HL-60 (cell line): ENCODE data around the gene MYO10.

ENCODE experiments used
- DNase-seq, 2 experiments: peaks; one replicate each; pipeline ENCODE4 v3.0.0-alpha.2; 2010 to 2020; ENCODE audit warnings: low read depth in 1 of 2, low spot score in 1 of 2
- H3K27ac ChIP-seq: fragments of 250-450 bp; sonication (Bioruptor Pico); replicated peaks from 2 replicates; pipeline ENCODE4 v1.5.1; 2020; ENCODE audit warnings: mild to moderate bottlenecking, moderate library complexity
- H3K27me3 ChIP-seq: fragments of 250-450 bp; sonication (Bioruptor Pico); 2 replicates; pipeline ENCODE4 v1.5.1; 2021; ENCODE audit warnings: mild to moderate bottlenecking, moderate library complexity; ENCODE audit not compliant: insufficient read depth, poor library complexity, severe bottlenecking
- H3K4me3 ChIP-seq: replicated peaks from 2 replicates; pipeline ENCODE4 v1.5.1; 2011; ENCODE audit warnings: mild to moderate bottlenecking, control low read depth, low read length; ENCODE audit not compliant: insufficient read depth
- GABPA ChIP-seq: IDR thresholded peaks from 2 replicates; pipeline ENCODE4 v1.6.1; 2012; ENCODE audit warnings: low read depth
- POLR2AphosphoS5 ChIP-seq: IDR thresholded peaks from 2 replicates; pipeline ENCODE4 v1.6.1; 2012; ENCODE audit warnings: low read depth
- REST ChIP-seq: IDR thresholded peaks from 2 replicates; pipeline ENCODE4 v1.6.1; 2012; ENCODE audit warnings: low read depth; ENCODE audit not compliant: insufficient replicate concordance
- SPI1 ChIP-seq: IDR thresholded peaks from 2 replicates; pipeline ENCODE4 v1.6.1; 2012; ENCODE audit warnings: low read depth, mild to moderate bottlenecking, borderline replicate concordance
- TF ChIP-seq, protein P1 (sequence below): IDR thresholded peaks from one replicate; pipeline ENCODE4 v1.5.1; 2011; ENCODE audit warnings: low read length, control low read depth, inconsistent platforms; ENCODE audit not compliant: insufficient read depth

Gene MYO10

GRCh38 chr5:16618138-16618897, 317.8 kb downstream of the MYO10 start:
- TF ChIP-seq REST: no peak
- TF ChIP-seq, protein P1, sequence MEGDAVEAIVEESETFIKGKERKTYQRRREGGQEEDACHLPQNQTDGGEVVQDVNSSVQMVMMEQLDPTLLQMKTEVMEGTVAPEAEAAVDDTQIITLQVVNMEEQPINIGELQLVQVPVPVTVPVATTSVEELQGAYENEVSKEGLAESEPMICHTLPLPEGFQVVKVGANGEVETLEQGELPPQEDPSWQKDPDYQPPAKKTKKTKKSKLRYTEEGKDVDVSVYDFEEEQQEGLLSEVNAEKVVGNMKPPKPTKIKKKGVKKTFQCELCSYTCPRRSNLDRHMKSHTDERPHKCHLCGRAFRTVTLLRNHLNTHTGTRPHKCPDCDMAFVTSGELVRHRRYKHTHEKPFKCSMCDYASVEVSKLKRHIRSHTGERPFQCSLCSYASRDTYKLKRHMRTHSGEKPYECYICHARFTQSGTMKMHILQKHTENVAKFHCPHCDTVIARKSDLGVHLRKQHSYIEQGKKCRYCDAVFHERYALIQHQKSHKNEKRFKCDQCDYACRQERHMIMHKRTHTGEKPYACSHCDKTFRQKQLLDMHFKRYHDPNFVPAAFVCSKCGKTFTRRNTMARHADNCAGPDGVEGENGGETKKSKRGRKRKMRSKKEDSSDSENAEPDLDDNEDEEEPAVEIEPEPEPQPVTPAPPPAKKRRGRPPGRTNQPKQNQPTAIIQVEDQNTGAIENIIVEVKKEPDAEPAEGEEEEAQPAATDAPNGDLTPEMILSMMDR: no peak
- TF ChIP-seq SPI1: no peak
- TF ChIP-seq POLR2AphosphoS5: no peak
- no peak for TF ChIP-seq GABPA
- H3K27ac ChIP-seq: no peak overlapping the region
- DNase-seq: no peak
- no peaks in the 10 kb centered on the region for H3K27me3 ChIP-seq
- no peak overlapping the region for H3K4me3 ChIP-seq

DNA sequence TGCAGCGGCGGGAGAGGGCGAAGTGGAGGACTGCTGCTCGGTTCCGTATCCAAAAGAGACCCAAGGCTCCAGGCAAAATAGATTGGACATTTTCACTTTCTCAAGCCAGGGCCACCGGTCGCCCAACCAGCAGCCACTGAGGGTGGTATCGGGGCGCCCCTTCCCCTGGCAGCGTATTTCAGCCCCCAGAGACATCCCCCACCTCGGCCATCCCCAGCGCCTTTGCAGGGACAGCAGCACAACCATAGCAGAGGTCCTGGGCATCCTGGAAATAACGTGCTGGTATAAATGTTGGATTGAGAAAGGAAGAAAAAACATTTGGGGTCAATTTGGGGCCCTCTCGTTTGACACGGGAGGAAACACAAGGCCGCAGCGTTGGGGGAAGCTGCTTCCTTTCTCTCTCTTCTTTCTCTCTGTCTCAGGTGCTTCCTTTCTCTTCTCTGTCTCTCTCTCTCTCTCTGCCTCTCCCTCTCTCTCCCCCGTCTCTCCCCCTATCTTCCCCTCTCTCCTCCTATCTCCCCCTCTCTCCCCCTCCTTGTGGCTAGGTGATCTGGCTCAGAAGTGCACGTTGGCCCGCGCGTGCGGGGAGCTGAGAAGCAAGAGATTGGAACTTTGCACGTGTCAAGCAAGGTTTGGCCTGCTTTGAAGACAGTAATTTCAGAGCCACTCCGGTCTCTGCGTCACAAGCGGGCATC, 318.7 kb downstream of the MYO10 start:
- DNase-seq: no peak
- peak overlapping the region; percentile 81 for H3K4me3 ChIP-seq
- TF ChIP-seq REST: no peak
- TF ChIP-seq POLR2AphosphoS5: no peak
- TF ChIP-seq SPI1: no peak
- TF ChIP-seq, protein P1: no peak
- no peak for TF ChIP-seq GABPA
- peak overlapping the region; percentile 47 for H3K27ac ChIP-seq
- no peaks in the 10 kb centered on the region for H3K27me3 ChIP-seq

- Histone ChIP-seq H3K27me3 (no peaks in the 10 kb centered on the region), H3K27ac (peak within 1 kb of the TSS; percentile 47), H3K4me3 (peak within 1 kb of the TSS; percentile 81)
- TF ChIP-seq REST (no peak), POLR2AphosphoS5 (no peak), GABPA (no peak), SPI1 (no peak)
- TF ChIP-seq, protein P1: no peak
- peak in 1 of 2 experiments; percentile 55 for DNase-seq
Measured at GRCh38 chr5:16616536-16617273, 319.4 kb downstream of the MYO10 start, which contains the start of gene RETREG1. Gene RETREG1 (minus strand): TSS chr5:16616997. CDS start chr5:16616971, 26 bp downstream.
